Subcutaneous adipose tissue (tissue), 4 donors: ENCODE measurements around the gene GPS1. TPM values are rescaled to one million over a fixed set of nuclear protein-coding genes. Genes with fewer than 3 reads are reported as not detected.

Experiments used
- CTCF ChIP-seq: fragments of 450-650 bp; IDR thresholded peaks from one replicate; pipeline ENCODE4 v1.5.1; 2016; ENCODE audit warnings: low read depth, mild to moderate bottlenecking, control low read depth, antibody characterized with exemption, moderate library complexity
- total RNA-seq, 4 donors: library from RNA; depleted of rRNA; stranded (reverse); fragments of >200 nt; gene quantifications; one replicate each; pipeline ENCODE4 v1.1.0, GENCODE V29; 2016

The GPS1 gene
- total RNA-seq, 4 donors from 2014 or later: 42.7 to 125 (median 71.7) TPM

- no peak for TF ChIP-seq CTCF
Measured at GRCh38 chr17:82036634-82037091, 15.0 kb upstream of the GPS1 start.

- TF ChIP-seq CTCF: no peak
Measured at GRCh38 chr17:82037092-82037888, 14.4 kb upstream of the GPS1 start, which contains the start of gene DCXR. TSS of gene DCXR (minus strand) at chr17:82037697. CDS start at chr17:82037682, 15 bp downstream.

- TF ChIP-seq CTCF: no peak
Measured at GRCh38 chr17:82037889-82038195, 13.9 kb upstream of the GPS1 start.

DNA sequence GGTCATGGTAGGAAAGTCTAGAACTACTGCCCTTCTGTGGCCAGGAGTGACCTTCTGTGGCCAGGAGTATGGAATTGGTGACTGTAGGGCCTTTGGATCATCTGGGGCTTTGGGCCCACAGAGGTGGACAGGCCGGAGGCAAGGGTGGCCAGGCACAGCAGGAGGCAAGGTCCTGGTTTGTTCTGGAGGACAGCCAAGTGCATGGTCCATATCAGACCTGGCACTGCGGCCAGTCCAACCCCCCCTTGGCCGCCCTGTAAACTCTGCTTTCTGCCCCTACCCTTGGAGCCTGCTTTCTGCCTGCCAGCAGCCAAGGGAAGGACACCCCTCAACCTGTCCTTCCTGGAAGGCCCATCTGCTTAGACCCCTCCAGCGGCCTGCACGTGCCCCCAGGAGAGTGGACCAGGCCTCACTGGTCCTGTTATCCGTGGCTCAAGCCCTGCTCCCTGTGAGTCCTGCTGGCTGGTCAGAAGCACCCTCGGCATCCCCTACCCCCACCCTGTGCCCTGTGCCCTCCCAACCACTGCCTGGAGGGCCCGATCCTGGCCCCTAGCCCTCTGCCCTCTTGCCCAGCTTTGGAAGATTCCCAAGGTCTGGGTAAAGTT, 11.9 kb upstream of the GPS1 start:
- TF ChIP-seq CTCF: no peak

- no peak for TF ChIP-seq CTCF
Measured at GRCh38 chr17:82041144-82041814, 10.4 kb upstream of the GPS1 start.

GRCh38 chr17:82042649-82043048, 9.0 kb upstream of the GPS1 start:
- TF ChIP-seq CTCF: no peak

GRCh38 chr17:82043507-82043906, 8.2 kb upstream of the GPS1 start:
- TF ChIP-seq CTCF: no peak
